ENCODE measurements around the gene ZSWIM7. TPM values are rescaled to one million over a fixed set of nuclear protein-coding genes. Genes with fewer than 3 reads are reported as not detected.
"Not testable (repeated sequence)": the region's sequence is repeated elsewhere in the genome, so short reads cannot be mapped to it uniquely, and the experiment has no call there.

The ZSWIM7 gene
- total RNA-seq, 1 experiment from 2014 or later: 28.7 TPM

DNA sequence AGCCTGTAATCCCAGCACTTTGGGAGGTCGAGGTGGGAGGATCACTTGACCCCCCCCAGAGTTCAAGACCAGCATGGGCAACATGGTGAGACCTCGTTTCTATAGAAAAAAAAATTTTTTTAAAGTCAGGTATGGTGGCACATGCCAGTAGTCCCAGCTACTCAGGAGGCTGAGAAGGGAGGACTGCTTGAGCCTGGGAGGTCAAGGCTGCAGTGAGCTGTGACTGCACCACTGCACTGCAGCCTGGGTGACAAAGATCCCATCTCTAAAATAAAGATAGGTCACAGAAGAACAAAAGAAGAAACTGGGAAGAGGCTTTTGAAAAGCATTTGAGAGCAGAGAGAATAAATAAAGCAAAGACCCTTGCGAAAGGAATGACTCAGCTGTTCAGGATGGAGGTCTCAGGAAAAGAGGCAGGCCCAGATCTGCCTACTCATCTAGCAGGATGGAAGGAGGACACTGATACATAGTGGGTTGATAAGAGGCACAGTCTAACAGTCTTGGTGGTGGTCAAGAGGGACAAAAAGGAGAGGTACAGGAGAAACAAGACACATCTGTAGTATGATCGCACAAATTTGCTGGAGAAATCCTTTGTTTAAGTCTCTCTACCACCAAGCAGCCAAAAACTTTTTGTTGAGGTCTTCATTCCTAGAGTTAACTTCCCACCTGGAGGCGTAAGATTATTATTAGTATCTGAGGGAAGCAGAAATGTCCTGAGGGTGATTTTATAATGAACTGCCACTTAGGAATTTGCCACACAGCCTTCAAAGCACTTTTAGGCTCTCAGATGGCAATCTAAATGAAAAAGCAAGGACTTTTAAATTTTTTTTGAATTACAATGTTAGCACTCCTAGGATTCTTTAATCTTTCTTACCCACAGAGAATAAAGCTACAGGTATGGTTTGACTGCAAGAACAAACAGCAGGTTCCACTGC, 17.6 kb downstream of the ZSWIM7 start:
- Histone ChIP-seq H3K4me3 (ENCODE audit: low read depth, low read length, poor library complexity, severe bottlenecking) (no peak overlapping the region), H3K27me3 (replicated peaks; ENCODE audit: insufficient read depth, low read depth, low read length, poor library complexity) (no peaks in the 10 kb centered on the region), H3K9me3 (ENCODE audit: low read depth, low read length, poor library complexity, severe bottlenecking) (no peaks in the 10 kb centered on the region), H3K4me1 (ENCODE audit: insufficient read depth, low read length, poor library complexity, severe bottlenecking) (no peaks in the 10 kb centered on the region), H3K27ac (ENCODE audit: low read depth, low read length, poor library complexity, severe bottlenecking) (no peak overlapping the region), H3K36me3 (ENCODE audit: insufficient read depth, low read length, poor library complexity, severe bottlenecking) (peaks cover 12% of the 10 kb centered on the region)
- no TSS peak for BruUV-seq (replicated peaks)
- POLR2A ChIA-PET (ENCODE audit: low non-redundant PET): interaction anchor here (0.6 kb wide), 1 partner anchor 81 kb away, joined by 3 read pairs; no protein-coding TSS in a partner anchor
- TF ChIP-seq, protein P1, sequence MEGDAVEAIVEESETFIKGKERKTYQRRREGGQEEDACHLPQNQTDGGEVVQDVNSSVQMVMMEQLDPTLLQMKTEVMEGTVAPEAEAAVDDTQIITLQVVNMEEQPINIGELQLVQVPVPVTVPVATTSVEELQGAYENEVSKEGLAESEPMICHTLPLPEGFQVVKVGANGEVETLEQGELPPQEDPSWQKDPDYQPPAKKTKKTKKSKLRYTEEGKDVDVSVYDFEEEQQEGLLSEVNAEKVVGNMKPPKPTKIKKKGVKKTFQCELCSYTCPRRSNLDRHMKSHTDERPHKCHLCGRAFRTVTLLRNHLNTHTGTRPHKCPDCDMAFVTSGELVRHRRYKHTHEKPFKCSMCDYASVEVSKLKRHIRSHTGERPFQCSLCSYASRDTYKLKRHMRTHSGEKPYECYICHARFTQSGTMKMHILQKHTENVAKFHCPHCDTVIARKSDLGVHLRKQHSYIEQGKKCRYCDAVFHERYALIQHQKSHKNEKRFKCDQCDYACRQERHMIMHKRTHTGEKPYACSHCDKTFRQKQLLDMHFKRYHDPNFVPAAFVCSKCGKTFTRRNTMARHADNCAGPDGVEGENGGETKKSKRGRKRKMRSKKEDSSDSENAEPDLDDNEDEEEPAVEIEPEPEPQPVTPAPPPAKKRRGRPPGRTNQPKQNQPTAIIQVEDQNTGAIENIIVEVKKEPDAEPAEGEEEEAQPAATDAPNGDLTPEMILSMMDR (conservative IDR thresholded peaks at IDR 0.05; ENCODE audit: low read depth, low read length): no peak
- no peak for TF ChIP-seq EZH2 (IDR thresholded peaks at IDR 0.05; ENCODE audit: borderline replicate concordance, low read depth, low read length, poor library complexity, severe bottlenecking)
- DNase-seq (ENCODE audit: low spot score): no peak
- intact Hi-C loops (cut with micrococcal nuclease; ENCODE audit: unreplicated experiment): no loop called here
- CTCF ChIA-PET: no interaction called here

DNA sequence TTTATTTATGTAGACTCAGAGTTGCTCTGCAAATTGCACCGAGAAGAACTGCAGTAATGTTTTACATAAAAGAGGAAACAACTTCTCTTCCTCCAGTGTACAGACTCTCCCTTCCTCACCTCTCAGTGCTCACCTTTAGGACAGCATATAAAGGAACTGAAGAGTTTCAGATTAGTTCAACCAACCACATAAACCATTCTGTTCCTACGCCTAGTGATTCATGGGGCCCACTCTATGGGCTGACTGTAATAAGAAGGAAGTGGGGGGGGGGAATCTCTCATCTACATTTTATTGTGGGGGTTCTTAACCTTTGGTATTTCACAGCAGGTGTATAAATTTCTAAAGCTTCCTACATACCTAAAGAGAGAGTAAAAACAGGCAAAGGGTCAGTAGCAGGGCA, 18.3 kb downstream of the ZSWIM7 start:
- intact Hi-C loops (cut with micrococcal nuclease; ENCODE audit: unreplicated experiment): no loop called here
- no TSS peak for BruUV-seq (replicated peaks)
- Histone ChIP-seq H3K4me1 (ENCODE audit: insufficient read depth, low read length, poor library complexity, severe bottlenecking) (no peaks in the 10 kb centered on the region), H3K27me3 (replicated peaks; ENCODE audit: insufficient read depth, low read depth, low read length, poor library complexity) (no peaks in the 10 kb centered on the region), H3K9me3 (ENCODE audit: low read depth, low read length, poor library complexity, severe bottlenecking) (no peaks in the 10 kb centered on the region), H3K27ac (ENCODE audit: low read depth, low read length, poor library complexity, severe bottlenecking) (no peak overlapping the region), H3K36me3 (ENCODE audit: insufficient read depth, low read length, poor library complexity, severe bottlenecking) (peaks cover 6% of the 10 kb centered on the region), H3K4me3 (ENCODE audit: low read depth, low read length, poor library complexity, severe bottlenecking) (no peak overlapping the region)
- DNase-seq (ENCODE audit: low spot score): no peak
- POLR2A ChIA-PET (ENCODE audit: low non-redundant PET): interaction anchor here (0.6 kb wide), 1 partner anchor 80 kb away, joined by 3 read pairs; no protein-coding TSS in a partner anchor
- CTCF ChIA-PET: no interaction called here
- TF ChIP-seq EZH2 (IDR thresholded peaks at IDR 0.05; ENCODE audit: borderline replicate concordance, low read depth, low read length, poor library complexity, severe bottlenecking): no peak
- TF ChIP-seq, protein P1 (conservative IDR thresholded peaks at IDR 0.05; ENCODE audit: low read depth, low read length): no peak

DNA sequence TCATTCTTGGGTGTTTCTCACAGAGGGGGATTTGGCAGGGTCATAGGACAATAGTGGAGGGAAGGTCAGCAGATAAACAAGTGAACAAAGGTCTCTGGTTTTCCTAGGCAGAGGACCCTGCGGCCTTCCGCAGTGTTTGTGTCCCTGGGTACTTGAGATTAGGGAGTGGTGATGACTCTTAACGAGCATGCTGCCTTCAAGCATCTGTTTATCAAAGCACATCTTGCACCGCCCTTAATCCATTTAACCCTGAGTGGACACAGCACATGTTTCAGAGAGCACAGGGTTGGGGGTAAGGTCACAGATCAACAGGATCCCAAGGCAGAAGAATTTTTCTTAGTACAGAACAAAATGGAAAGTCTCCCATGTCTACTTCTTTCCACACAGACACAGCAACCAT, 20.5 kb downstream of the ZSWIM7 start:
- H3K36me3 ChIP-seq (ENCODE audit: insufficient read depth, low read length, poor library complexity, severe bottlenecking); H3K4me1 ChIP-seq (ENCODE audit: insufficient read depth, low read length, poor library complexity, severe bottlenecking); H3K9me3 ChIP-seq (ENCODE audit: low read depth, low read length, poor library complexity, severe bottlenecking); intact Hi-C loops (cut with micrococcal nuclease; ENCODE audit: unreplicated experiment); DNase-seq (ENCODE audit: low spot score); POLR2A ChIA-PET (ENCODE audit: low non-redundant PET); H3K27ac ChIP-seq (ENCODE audit: low read depth, low read length, poor library complexity, severe bottlenecking); H3K27me3 ChIP-seq (replicated peaks; ENCODE audit: insufficient read depth, low read depth, low read length, poor library complexity); H3K4me3 ChIP-seq (ENCODE audit: low read depth, low read length, poor library complexity, severe bottlenecking); BruUV-seq (replicated peaks); CTCF ChIA-PET: not testable (repeated sequence)

Data from A673 (cell line).